Hematopoietic multipotent progenitor cell treated with erythropoietin and hydrocortisone succinate and interleukin-3 and kit ligand, for 17 days (in vitro differentiated cells): Measurements from ENCODE around the gene BIN1.

Source experiments
- DNase-seq: peaks from one replicate; pipeline ENCODE4 v3.0.0-alpha.2; 2015; ENCODE audit warnings: low spot score

The BIN1 gene

DNA sequence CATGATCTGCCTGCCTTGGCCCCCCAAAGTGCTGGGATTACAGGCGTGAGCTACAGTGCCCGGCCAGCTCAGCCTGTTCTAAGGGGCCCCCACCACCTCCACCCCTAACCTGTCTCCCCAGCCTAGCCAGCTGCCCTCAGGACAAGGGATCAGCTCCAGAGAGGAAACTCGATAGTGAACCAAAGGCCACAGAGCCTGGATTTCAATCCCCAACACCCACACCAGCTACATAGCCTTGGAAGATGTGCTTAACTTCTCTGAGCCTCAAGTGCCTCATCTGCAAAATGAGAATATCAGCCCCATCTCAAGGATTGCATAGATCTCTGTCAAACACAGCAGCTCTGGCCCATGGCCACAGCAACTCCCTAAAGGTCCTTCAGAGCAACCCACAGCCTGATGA lies 32.0 kb downstream of the BIN1 start:
- DNase-seq, result no peak

DNA sequence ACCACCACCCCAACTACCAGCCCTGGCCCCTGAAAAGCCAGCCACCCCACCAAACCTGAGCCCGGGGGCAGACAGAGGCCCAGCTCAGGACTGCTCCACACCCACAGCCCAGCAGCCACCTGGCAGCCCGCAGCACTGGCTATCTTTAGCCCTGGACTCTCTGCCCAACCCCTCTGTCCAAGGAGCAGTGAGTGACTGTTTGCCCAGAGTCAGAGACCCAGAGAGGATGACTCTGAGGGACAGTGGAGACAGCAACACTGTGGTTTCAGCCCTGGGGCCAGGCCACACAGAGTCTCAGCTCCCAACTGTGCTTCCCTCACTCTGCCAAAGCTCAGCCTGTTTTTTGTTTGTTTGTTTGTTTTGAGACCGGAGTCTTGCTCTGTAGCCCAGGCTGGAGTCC lies 32.6 kb downstream of the BIN1 start:
- no peak for DNase-seq

- no peak for DNase-seq
These were observed 34.0 kb downstream of the BIN1 start for GRCh38 chr2:127072970-127073369.

DNA sequence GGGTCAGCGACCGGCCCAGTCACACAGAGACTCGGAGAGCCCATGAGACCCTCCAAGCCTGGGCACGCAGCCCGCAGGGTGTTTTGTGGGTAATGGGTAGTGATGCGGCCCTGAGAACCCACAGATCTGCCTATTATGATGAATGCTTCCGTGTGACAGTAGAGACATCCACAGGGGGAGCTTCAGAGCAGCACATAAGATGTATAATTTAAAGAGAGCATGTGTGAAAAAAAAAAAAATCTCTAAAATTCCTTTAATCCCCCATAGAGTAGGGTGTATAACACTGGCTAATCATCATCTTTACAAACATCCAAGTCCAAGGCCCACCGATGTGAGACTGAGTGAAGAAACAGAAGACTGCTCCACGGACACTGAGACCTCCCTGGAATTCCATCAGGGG lies 34.6 kb downstream of the BIN1 start:
- DNase-seq, result no peak

- DNase-seq, result no peak
These were observed 35.0 kb downstream of the BIN1 start for GRCh38 chr2:127071901-127072328.

- no peak for DNase-seq
These were observed 36.7 kb downstream of the BIN1 start for GRCh38 chr2:127070221-127070620.

- DNase-seq, result no peak
These were observed 37.4 kb downstream of the BIN1 start for GRCh38 chr2:127069536-127069935.

DNA sequence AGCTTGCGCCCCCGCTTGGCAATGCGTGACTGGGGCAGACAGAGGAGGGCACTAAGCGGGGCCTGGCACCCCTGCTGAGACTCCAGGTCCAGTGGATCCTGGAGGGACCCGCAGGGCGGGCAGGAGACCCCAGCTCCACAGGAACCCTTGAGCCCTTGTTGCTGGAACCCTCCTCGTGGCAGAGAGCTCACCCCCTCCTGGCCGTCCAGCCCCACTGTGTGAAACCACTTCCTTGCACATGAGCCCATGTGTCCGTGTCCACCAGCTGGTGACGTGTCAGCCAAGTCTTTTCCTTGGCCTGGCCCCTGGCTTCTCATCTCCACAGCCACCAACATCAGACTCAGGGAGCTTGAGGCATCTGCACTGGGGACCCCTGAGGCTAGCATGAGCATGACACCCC lies 38.0 kb downstream of the BIN1 start:
- DNase-seq, result no peak

DNA sequence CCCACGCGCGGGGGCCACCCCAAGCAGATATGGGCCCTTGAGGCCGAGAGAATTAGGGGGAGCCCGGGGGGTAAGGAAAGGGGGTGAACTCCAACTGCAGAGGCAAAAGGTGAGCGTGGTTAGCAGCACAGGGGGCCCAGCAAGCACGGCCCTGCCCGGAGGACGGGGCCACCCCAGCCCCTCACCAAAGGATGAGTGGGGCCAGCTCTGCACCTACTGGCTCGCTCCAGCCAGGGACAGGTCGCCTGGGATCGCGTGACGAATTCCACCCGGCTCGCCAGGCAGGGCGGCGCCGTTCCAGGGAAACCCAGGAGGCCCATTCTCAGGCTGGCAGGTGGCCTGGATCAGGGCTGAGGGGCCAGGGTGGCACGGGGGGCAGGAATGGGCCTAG lies 38.6 kb downstream of the BIN1 start:
- DNase-seq, result no peak

DNA sequence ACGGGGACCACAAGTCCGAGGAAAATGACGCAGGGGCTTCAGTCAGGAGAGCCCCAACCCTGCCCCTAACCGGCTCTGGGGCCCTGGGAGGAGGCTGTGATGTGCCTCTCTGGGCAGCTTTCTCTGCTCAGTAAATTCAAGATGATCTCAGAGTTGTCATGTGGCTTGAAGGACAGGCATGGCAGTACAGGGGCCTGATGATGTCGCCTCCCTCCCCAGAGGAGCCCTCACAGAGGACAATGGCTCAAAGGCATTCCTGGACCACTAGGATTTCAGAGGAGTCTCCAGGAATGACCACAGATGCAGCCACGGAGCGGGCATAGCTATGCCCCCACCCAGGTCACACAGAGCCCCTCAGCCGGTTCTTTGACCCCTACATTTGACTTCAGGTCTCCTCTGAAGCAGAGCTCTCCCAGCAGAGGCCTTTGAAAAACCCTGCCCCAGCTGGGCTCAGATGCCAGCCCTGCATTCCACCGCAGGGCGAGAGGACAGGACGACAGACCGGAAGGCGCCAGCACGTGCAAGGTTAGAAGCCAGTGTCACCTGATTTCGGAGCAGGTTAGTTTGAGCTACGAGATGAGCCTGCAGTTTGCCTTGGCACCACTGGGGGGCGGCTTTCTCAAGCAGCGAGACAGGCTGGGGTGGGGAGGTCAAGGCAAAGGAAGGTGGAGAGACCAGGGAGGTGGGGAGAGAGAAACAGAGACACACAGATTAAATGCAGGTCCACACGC lies 39.2 kb downstream of the BIN1 start:
- no peak for DNase-seq

GRCh38 chr2:127066942-127067341 lies 40.0 kb downstream of the BIN1 start:
- no peak for DNase-seq

- DNase-seq, result no peak
These were observed 41.0 kb downstream of the BIN1 start for GRCh38 chr2:127065940-127066318.

DNA sequence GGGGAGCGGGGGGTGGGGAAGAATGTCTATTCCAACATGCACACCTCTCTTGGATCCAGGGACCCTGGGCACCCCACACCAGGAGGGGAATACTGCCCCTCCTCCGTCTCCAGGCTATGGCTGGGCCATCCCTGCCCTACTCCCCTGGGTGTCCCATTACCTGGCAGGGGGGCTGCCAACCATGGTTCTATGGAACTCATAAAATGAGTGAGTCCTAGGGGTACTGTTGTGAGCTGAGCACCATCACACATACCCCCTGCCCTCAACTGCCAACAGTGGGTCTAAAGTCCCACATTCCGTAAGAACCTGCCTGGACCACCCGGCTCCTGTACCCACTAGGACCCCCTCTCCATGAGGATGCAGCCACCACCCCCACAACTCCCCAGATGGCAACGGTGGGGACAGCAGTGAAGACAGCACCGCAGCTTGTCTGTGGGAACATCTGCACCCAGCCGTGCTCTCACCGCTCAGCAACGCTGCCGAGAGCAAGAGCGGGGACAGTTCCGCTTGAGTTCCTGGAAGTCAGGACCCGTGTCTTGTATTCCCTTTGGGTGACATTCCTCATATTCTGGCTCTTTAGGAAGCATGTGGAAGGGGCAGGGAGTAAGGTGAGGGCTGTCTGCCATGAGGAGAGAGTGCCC lies 41.5 kb downstream of the BIN1 start:
- DNase-seq, result no peak

- DNase-seq, result peak; percentile 8
These were observed 42.2 kb downstream of the BIN1 start for GRCh38 chr2:127064642-127065250.

GRCh38 chr2:127063701-127064590 lies 43.0 kb downstream of the BIN1 start:
- DNase-seq, result no peak

GRCh38 chr2:127061375-127062273 lies 45.3 kb downstream of the BIN1 start:
- DNase-seq, result no peak

GRCh38 chr2:127060264-127060945 lies 46.5 kb downstream of the BIN1 start:
- no peak for DNase-seq

- DNase-seq, result no peak
These were observed 47.4 kb downstream of the BIN1 start for GRCh38 chr2:127059559-127059958.

- no peak for DNase-seq
These were observed 48.1 kb downstream of the BIN1 start for GRCh38 chr2:127058954-127059252.

- DNase-seq, result no peak
These were observed 48.6 kb downstream of the BIN1 start for GRCh38 chr2:127058246-127058953.
